H1 (cell line): Measurements from ENCODE around the gene TM9SF3. TPM values are rescaled to one million over a fixed set of nuclear protein-coding genes. Genes with fewer than 3 reads are reported as not detected.

Experiments
- CTCF ChIA-PET: fragments of 300-600 bp; sonication (Branson Sonifier 250); formaldehyde crosslinking; loops from one replicate; lab custom pipeline; 2021; ENCODE audit not compliant: partially characterized antibody; lab: Charles Lee
- POLR2A ChIA-PET: fragments of 300-600 bp; sonication (Branson Sonifier 250); formaldehyde crosslinking; loops from one replicate; lab custom pipeline; 2021; ENCODE audit warnings: inconsistent platforms; ENCODE audit not compliant: partially characterized antibody; lab: Charles Lee
- DNase-seq, 2 experiments: peaks; one replicate each; pipeline versions ENCODE4 v3.0.0 to v3.0.0-alpha.2; 2010 to 2022; ENCODE audit warnings: low spot score in 2 of 2, low read depth in 1 of 2, mixed read lengths in 1 of 2
- FAIRE-seq: peaks from 2 replicates; lab custom pipeline; 2011; peaks lifted over from hg19 to GRCh38; lab: Jason Lieb, UNC
- H2AFZ ChIP-seq: 2 replicates; pipeline ENCODE4 v1.8.1; 2012; ENCODE audit warnings: low read length, inconsistent platforms
- H2AK5ac ChIP-seq: 2 replicates; pipeline ENCODE4 v1.6.1; 2013; ENCODE audit warnings: low read depth, low read length
- H2BK120ac ChIP-seq: replicated peaks from 2 replicates; pipeline ENCODE3; 2013; ENCODE audit warnings: low read depth, low read length, inconsistent platforms
- H2BK12ac ChIP-seq: 2 replicates; pipeline ENCODE4 v1.6.1; 2013; ENCODE audit warnings: low read depth, low read length
- H2BK15ac ChIP-seq: 2 replicates; pipeline ENCODE4 v1.6.1; 2013; ENCODE audit warnings: low read length
- H2BK20ac ChIP-seq: 2 replicates; pipeline ENCODE4 v1.6.1; 2013; ENCODE audit warnings: low read length
- H2BK5ac ChIP-seq: 2 replicates; pipeline ENCODE4 v1.6.1; 2013; ENCODE audit warnings: low read depth, low read length
- H3K14ac ChIP-seq: 2 replicates; pipeline ENCODE4 v1.6.1; 2013; ENCODE audit warnings: inconsistent platforms; ENCODE audit not compliant: insufficient read length
- H3K18ac ChIP-seq: 2 replicates; pipeline ENCODE4 v1.6.1; 2013; ENCODE audit warnings: low read length; ENCODE audit errors: extremely low read depth
- H3K23ac ChIP-seq: 2 replicates; pipeline ENCODE4 v1.6.1; 2013; ENCODE audit warnings: inconsistent platforms; ENCODE audit not compliant: insufficient read length
- H3K23me2 ChIP-seq: 2 replicates; pipeline ENCODE4 v1.6.1; 2013; ENCODE audit warnings: low read depth, low read length
- H3K27ac ChIP-seq: 2 replicates; pipeline ENCODE4 v1.6.1; 2011; ENCODE audit warnings: low read depth, low read length, inconsistent platforms
- H3K27me3 ChIP-seq, 4 experiments: replicated peaks in 1 of 4; 1 replicate in 1 of 4; 2 replicates in 3 of 4; pipeline versions ENCODE4 v1.6.1 to v1.8.1; 2011 to 2013; ENCODE audit warnings: low read length in 3 of 4, mild to moderate bottlenecking in 3 of 4, inconsistent platforms in 2 of 4, mixed read lengths in 2 of 4, moderate library complexity in 1 of 4; ENCODE audit not compliant: control insufficient read depth in 3 of 4, insufficient read depth in 3 of 4; ENCODE audit errors: extremely low read depth in 1 of 4
- H3K36me3 ChIP-seq, 4 experiments: 2 replicates each; pipeline versions ENCODE4 v1.6.1 to v1.8.1; 2011 to 2013; ENCODE audit warnings: mild to moderate bottlenecking in 4 of 4, low read length in 3 of 4, moderate library complexity in 2 of 4, control low read depth in 1 of 4, inconsistent platforms in 1 of 4; ENCODE audit not compliant: insufficient read depth in 4 of 4, control insufficient read depth in 2 of 4
- H3K4ac ChIP-seq: replicated peaks from 2 replicates; pipeline ENCODE3; 2013; ENCODE audit warnings: low read length, low read depth, mixed read lengths, inconsistent platforms; ENCODE audit not compliant: insufficient read length
- H3K4me1 ChIP-seq, 4 experiments: replicated peaks in 1 of 4; 1 replicate in 1 of 4; 2 replicates in 3 of 4; pipeline versions ENCODE4 v1.6.1 to v1.8.1; 2011 to 2013; ENCODE audit warnings: low read length in 3 of 4, inconsistent platforms in 2 of 4, mixed read lengths in 1 of 4; ENCODE audit not compliant: insufficient read depth in 4 of 4, control insufficient read depth in 3 of 4
- H3K4me2 ChIP-seq, 2 experiments: 2 replicates each; pipeline versions ENCODE4 v1.6.1 to v1.8.1; 2011 to 2013; ENCODE audit warnings: low read depth in 2 of 2, low read length in 2 of 2, control low read depth in 1 of 2, inconsistent platforms in 1 of 2, mild to moderate bottlenecking in 1 of 2; ENCODE audit not compliant: insufficient read depth in 1 of 2
- H3K4me3 ChIP-seq, 4 experiments: fragments of 200-600, 300-600 bp in 1 of 4; sonication (generic), shearing (Covaris generic), sonication (Bioruptor Twin) in 1 of 4; 2 replicates each; pipeline versions ENCODE4 v1.5.1 to v1.8.1; 2011 to 2016; ENCODE audit warnings: low read length in 4 of 4, low read depth in 3 of 4, control low read depth in 2 of 4, inconsistent platforms in 2 of 4, mild to moderate bottlenecking in 2 of 4, mixed read lengths in 1 of 4, moderate library complexity in 1 of 4; ENCODE audit not compliant: insufficient read depth in 2 of 4; ENCODE audit errors: extremely low read depth in 1 of 4
- H3K56ac ChIP-seq: replicated peaks from 2 replicates; pipeline ENCODE3; 2013; ENCODE audit warnings: low read depth, mild to moderate bottlenecking, mixed read lengths, low read length, inconsistent platforms; ENCODE audit not compliant: insufficient read length
- H3K79me1 ChIP-seq: 2 replicates; pipeline ENCODE4 v1.6.1; 2013; ENCODE audit warnings: low read depth, low read length, control low read depth
- H3K79me2 ChIP-seq, 2 experiments: 2 replicates each; pipeline versions ENCODE4 v1.6.1 to v1.8.1; 2012 to 2013; ENCODE audit warnings: low read length in 2 of 2, mild to moderate bottlenecking in 2 of 2, inconsistent platforms in 1 of 2; ENCODE audit not compliant: insufficient read depth in 2 of 2, control insufficient read depth in 1 of 2
- H3K9ac ChIP-seq, 4 experiments: replicated peaks in 1 of 4; 1 replicate in 1 of 4; 2 replicates in 3 of 4; pipeline versions ENCODE4 v1.6.1 to v1.8.1; 2011 to 2013; ENCODE audit warnings: low read depth in 3 of 4, low read length in 3 of 4, control low read depth in 2 of 4, mild to moderate bottlenecking in 2 of 4, moderate library complexity in 2 of 4, inconsistent platforms in 1 of 4; ENCODE audit errors: extremely low read depth in 1 of 4
- H3K9me3 ChIP-seq, 2 experiments: 2 replicates each; pipeline versions ENCODE4 v1.6.1 to v1.8.1; 2012 to 2013; ENCODE audit warnings: mild to moderate bottlenecking in 2 of 2, moderate library complexity in 2 of 2, control low read depth in 1 of 2, inconsistent platforms in 1 of 2, low read depth in 1 of 2, low read length in 1 of 2, mixed read lengths in 1 of 2; ENCODE audit not compliant: insufficient read depth in 2 of 2
- H4K20me1 ChIP-seq, 2 experiments: replicated peaks in 1 of 2; 2 replicates each; pipeline versions ENCODE3 to v1.8.1; 2011 to 2013; ENCODE audit warnings: inconsistent platforms in 2 of 2, low read length in 2 of 2, mild to moderate bottlenecking in 1 of 2; ENCODE audit not compliant: insufficient read depth in 2 of 2, control insufficient read depth in 1 of 2
- H4K5ac ChIP-seq: 2 replicates; pipeline ENCODE4 v1.6.1; 2013; ENCODE audit warnings: low read length, low read depth, mixed read lengths, inconsistent platforms; ENCODE audit not compliant: insufficient read length
- H4K8ac ChIP-seq: 2 replicates; pipeline ENCODE4 v1.8.0; 2013; ENCODE audit warnings: mild to moderate bottlenecking, moderate library complexity, low read length, inconsistent platforms; ENCODE audit not compliant: insufficient read depth; ENCODE audit errors: extremely low read depth
- H4K91ac ChIP-seq: replicated peaks from 2 replicates; pipeline ENCODE3; 2013; ENCODE audit warnings: low read length, mixed read lengths, inconsistent platforms; ENCODE audit not compliant: insufficient read length
- SUZ12 ChIP-seq: fragments of 200-600 bp; sonication (generic); IDR thresholded peaks from 2 replicates; pipeline ENCODE4 v1.6.1; 2012; ENCODE audit warnings: mild to moderate bottlenecking, inconsistent platforms, low read length, moderate library complexity, mixed read lengths
- WGBS, 2 experiments: shearing (Covaris generic) in 1 of 2; methylation state at CpG; one replicate each; pipeline versions ENCODE4 v1.1.6 to v1.1.7; 2013 to 2015; ENCODE audit warnings: low lambda C conversion rate in 2 of 2, mixed read lengths in 2 of 2, inconsistent platforms in 1 of 2, low coverage in 1 of 2, missing lambda C conversion rate in 1 of 2; ENCODE audit not compliant: insufficient replicate concordance in 2 of 2, insufficient coverage in 1 of 2, insufficient read length in 1 of 2; ENCODE audit errors: extremely low coverage in 1 of 2, missing lambda C conversion rate in 1 of 2; 5-methylcytosine and 5-hydroxymethylcytosine counted together
- polyA plus RNA-seq, 7 experiments: library from polyadenylated mRNA; depleted of rRNA in 3 of 7; stranded (reverse) in 5 of 7; unstranded in 2 of 7; fragments of >200 nt in 5 of 7; fragments of 200-250 nt in 2 of 7; gene quantifications; 1 replicate in 5 of 7; 2 replicates in 1 of 7; 4 replicates in 1 of 7; pipeline versions ENCODE4 v1.2.1 to v1.2.3, GENCODE V29; 2011 to 2013; ENCODE audit warnings: missing spikeins in 2 of 7, mixed read lengths in 2 of 7
- total RNA-seq: library from RNA; stranded (reverse); fragmentation: NEBNext Ultra II Directional; extraction: Animal tissue kit (Norgen Biotek cat#: 25700); gene quantifications from 2 replicates; pipeline ENCODE4 v1.2.1, GENCODE V29; 2021
- TF ChIP-seq, protein P1 (sequence below): IDR thresholded peaks from 2 replicates; pipeline ENCODE4 v1.6.1; 2011; ENCODE audit warnings: low read length, improper control_type of control experiment

TM9SF3 gene
- total and polyA plus RNA-seq, 2 of the 8 experiments (the other 6 are each of a cell fraction or from before 2014, with no cell fraction given), result 123 to 127 TPM

DNA sequence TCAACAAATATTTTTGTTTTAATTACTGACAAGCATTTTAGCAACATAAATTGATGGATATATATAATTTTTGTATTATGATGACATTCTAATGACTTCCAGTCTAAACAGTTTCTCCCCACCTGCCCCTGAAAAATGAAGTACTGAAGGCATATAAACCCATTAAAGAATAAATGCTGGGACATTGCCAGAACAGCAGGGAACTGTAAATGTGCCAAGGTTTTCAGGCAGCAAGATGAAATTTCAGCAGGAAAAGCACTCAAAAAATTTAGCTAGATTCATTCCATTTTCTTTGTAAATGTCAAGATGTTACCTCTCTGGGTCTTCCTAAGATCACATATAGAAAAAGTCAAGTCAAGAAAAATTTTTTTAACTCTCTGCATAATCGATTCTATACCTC lies 62.1 kb downstream of the TM9SF3 start:
- ChIA-PET CTCF (interaction anchor here (0.6 kb wide), 1 partner anchor 86 kb away, joined by 3 read pairs; no protein-coding TSS in a partner anchor), POLR2A (no interaction called here)
- Histone ChIP-seq H4K5ac (no peak overlapping the region), H2AFZ (no peak overlapping the region), H3K4ac (no peak overlapping the region), H3K27ac (no peak overlapping the region), H2BK12ac (no peak overlapping the region), H3K23me2 (no peaks in the 10 kb centered on the region), H4K20me1 (peaks cover 0 to 2% of the 10 kb centered on the region in 2 experiments), H3K27me3 (no peaks in the 10 kb centered on the region), H2BK15ac (no peak overlapping the region), H3K79me2 (no peaks in the 10 kb centered on the region), H2BK20ac (no peak overlapping the region), H4K91ac (no peak overlapping the region), H3K79me1 (no peaks in the 10 kb centered on the region), H3K56ac (no peak overlapping the region), H2AK5ac (no peak overlapping the region), H3K9me3 (no peaks in the 10 kb centered on the region), H3K9ac (no peak overlapping the region), H3K4me1 (no peaks in the 10 kb centered on the region), H3K14ac (no peak overlapping the region), H2BK5ac (no peak overlapping the region), H3K4me3 (no peak overlapping the region), H3K36me3 (peaks cover 0 to 48% (median 10%) of the 10 kb centered on the region in 4 experiments; a peak in 4 of 8 replicates), H4K8ac (no peak overlapping the region), H3K4me2 (no peak overlapping the region), H3K23ac (no peak overlapping the region), H3K18ac (no peak overlapping the region), H2BK120ac (no peak overlapping the region)
- DNase-seq (no peak), FAIRE-seq (no peak)
- TF ChIP-seq, protein P1, sequence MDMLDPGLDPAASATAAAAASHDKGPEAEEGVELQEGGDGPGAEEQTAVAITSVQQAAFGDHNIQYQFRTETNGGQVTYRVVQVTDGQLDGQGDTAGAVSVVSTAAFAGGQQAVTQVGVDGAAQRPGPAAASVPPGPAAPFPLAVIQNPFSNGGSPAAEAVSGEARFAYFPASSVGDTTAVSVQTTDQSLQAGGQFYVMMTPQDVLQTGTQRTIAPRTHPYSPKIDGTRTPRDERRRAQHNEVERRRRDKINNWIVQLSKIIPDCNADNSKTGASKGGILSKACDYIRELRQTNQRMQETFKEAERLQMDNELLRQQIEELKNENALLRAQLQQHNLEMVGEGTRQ, result no peak
- no peak for TF ChIP-seq SUZ12
- WGBS, 2 experiments, result 88% methylated on average over 1 of the region's 1 CpG; no CpG with 5 or more reads in 1 of the 2 experiments
